Caco-2 (cell line): ENCODE measurements around the gene PARD6G. TPM values are rescaled to one million over a fixed set of nuclear protein-coding genes. Genes with fewer than 3 reads are reported as not detected.

Experiments
- BruUV-seq: library from RNA; stranded (reverse); fragments of 400-500 nt; replicated peaks from 2 replicates; lab custom pipeline; 2021; lab: Mats Ljungman, UMichigan
- CTCF ChIA-PET: fragments of 300-600 bp; sonication (Branson Sonifier 250); formaldehyde crosslinking; loops from one replicate; lab custom pipeline; 2022; ENCODE audit warnings: antibody characterized with exemption; lab: Charles Lee
- POLR2A ChIA-PET: fragments of 300-600 bp; sonication (Branson Sonifier 250); formaldehyde crosslinking; loops from one replicate; lab custom pipeline; 2022; ENCODE audit warnings: antibody characterized with exemption; lab: Charles Lee
- DNase-seq, 2 experiments: peaks; one replicate each; pipeline versions ENCODE4 v3.0.0 to v3.0.0-alpha.2; 2020 to 2022
- H3K27me3 ChIP-seq: replicated peaks from 2 replicates; pipeline ENCODE4 v1.6.0; 2011; ENCODE audit warnings: low read length; ENCODE audit not compliant: control insufficient read depth, insufficient read depth
- H3K36me3 ChIP-seq: 2 replicates; pipeline ENCODE4 v1.5.1; 2011; ENCODE audit warnings: low read length; ENCODE audit not compliant: control insufficient read depth, insufficient read depth
- H3K4me1 ChIP-seq: fragments of 250-450 bp; sonication (Bioruptor Pico); 2 replicates; pipeline ENCODE4 v1.5.1; 2020; ENCODE audit warnings: mild to moderate bottlenecking
- H3K4me3 ChIP-seq: 2 replicates; pipeline ENCODE4 v1.5.1; 2011; ENCODE audit warnings: low read depth, mild to moderate bottlenecking, control low read depth, low read length
- H3K9me3 ChIP-seq: fragments of 250-450 bp; sonication (Bioruptor Pico); 2 replicates; pipeline ENCODE4 v1.5.1; 2020; ENCODE audit warnings: mild to moderate bottlenecking, moderate library complexity
- H3K27ac Mint-ChIP-seq: one replicate; pipeline ENCODE4 v1.8.0; 2022; ENCODE audit warnings: mixed read lengths; ENCODE audit not compliant: unreplicated experiment
- H3K27me3 Mint-ChIP-seq: one replicate; pipeline ENCODE4 v1.8.0; 2022; ENCODE audit warnings: mixed read lengths; ENCODE audit not compliant: insufficient read depth, unreplicated experiment
- H3K36me3 Mint-ChIP-seq: one replicate; pipeline ENCODE4 v1.8.0; 2022; ENCODE audit warnings: mild to moderate bottlenecking, mixed read lengths; ENCODE audit not compliant: insufficient read depth, unreplicated experiment
- H3K4me1 Mint-ChIP-seq: one replicate; pipeline ENCODE4 v1.8.0; 2022; ENCODE audit warnings: low read depth, mixed read lengths; ENCODE audit not compliant: unreplicated experiment
- H3K4me3 Mint-ChIP-seq: one replicate; pipeline ENCODE4 v1.8.0; 2022; ENCODE audit warnings: mild to moderate bottlenecking, moderate library complexity, mixed read lengths; ENCODE audit not compliant: unreplicated experiment
- H3K9me3 Mint-ChIP-seq: one replicate; pipeline ENCODE4 v1.8.0; 2022; ENCODE audit warnings: mixed read lengths; ENCODE audit not compliant: unreplicated experiment
- intact Hi-C: fragments of 100-400 bp; cut with micrococcal nuclease; formaldehyde crosslinking; loops from one replicate; pipeline ENCODE4 v1.10.0; 2022; ENCODE audit not compliant: unreplicated experiment
- total RNA-seq: library from RNA; stranded (reverse); gene quantifications from 2 replicates; pipeline ENCODE4 v1.2.3, GENCODE V29; 2022
- TF ChIP-seq, protein P1 (sequence below), 2 experiments: fragments of 200-600 bp in 1 of 2; IDR thresholded peaks; 1 replicate in 1 of 2; 2 replicates in 1 of 2; pipeline versions ENCODE4 v1.5.1 to v1.8.0; 2011 to 2022; ENCODE audit warnings: antibody characterized with exemption in 1 of 2, control low read depth in 1 of 2, inconsistent platforms in 1 of 2, low read depth in 1 of 2, low read length in 1 of 2, mild to moderate bottlenecking in 1 of 2, moderate library complexity in 1 of 2; ENCODE audit not compliant: insufficient read depth in 1 of 2, severe bottlenecking in 1 of 2, unreplicated experiment in 1 of 2

The PARD6G gene
- total RNA-seq, 1 experiment from 2014 or later, result 1.3 TPM

DNA sequence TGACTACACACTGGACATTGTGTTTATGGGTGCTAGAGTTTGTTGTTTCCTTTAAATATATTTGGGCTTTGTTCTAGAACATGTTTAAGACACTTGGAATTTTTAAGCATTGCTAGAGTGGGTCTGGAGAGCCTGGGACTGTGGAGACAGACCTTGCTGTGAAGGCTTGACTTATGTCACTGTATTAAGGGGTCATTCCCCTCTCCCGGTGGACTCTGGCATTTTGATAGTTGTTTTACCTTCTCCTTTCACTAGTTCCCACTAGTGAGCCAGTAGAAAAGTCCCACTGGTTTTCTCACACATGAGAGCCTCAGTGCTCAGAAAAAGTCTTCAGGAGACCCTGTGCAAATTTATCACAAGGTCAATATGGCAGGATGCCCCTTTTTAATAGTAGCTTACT is 119.7 kb downstream of the PARD6G start:
- TF ChIP-seq, protein P1, sequence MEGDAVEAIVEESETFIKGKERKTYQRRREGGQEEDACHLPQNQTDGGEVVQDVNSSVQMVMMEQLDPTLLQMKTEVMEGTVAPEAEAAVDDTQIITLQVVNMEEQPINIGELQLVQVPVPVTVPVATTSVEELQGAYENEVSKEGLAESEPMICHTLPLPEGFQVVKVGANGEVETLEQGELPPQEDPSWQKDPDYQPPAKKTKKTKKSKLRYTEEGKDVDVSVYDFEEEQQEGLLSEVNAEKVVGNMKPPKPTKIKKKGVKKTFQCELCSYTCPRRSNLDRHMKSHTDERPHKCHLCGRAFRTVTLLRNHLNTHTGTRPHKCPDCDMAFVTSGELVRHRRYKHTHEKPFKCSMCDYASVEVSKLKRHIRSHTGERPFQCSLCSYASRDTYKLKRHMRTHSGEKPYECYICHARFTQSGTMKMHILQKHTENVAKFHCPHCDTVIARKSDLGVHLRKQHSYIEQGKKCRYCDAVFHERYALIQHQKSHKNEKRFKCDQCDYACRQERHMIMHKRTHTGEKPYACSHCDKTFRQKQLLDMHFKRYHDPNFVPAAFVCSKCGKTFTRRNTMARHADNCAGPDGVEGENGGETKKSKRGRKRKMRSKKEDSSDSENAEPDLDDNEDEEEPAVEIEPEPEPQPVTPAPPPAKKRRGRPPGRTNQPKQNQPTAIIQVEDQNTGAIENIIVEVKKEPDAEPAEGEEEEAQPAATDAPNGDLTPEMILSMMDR (IDR thresholded peaks at IDR 0.05; ENCODE audit: insufficient read depth in 1 of 2, low read depth in 1 of 2, low read length in 1 of 2, severe bottlenecking in 1 of 2, unreplicated experiment in 1 of 2), result no peak
- H3K4me1 Mint-ChIP-seq, result no peaks in the 10 kb centered on the region
- BruUV-seq, result no TSS peak
- ChIA-PET CTCF (no interaction called here), POLR2A (no interaction called here)
- no peak for DNase-seq
- H3K9me3 Mint-ChIP-seq, result no peaks in the 10 kb centered on the region
- H3K4me1 ChIP-seq, result no peaks in the 10 kb centered on the region
- no peaks in the 10 kb centered on the region for H3K36me3 ChIP-seq
- no peak overlapping the region for H3K4me3 ChIP-seq
- no peaks in the 10 kb centered on the region for H3K9me3 ChIP-seq
- no peak overlapping the region for H3K4me3 Mint-ChIP-seq
- peaks cover 31% of the 10 kb centered on the region for H3K36me3 Mint-ChIP-seq
- H3K27me3 Mint-ChIP-seq, result no peaks in the 10 kb centered on the region
- no peaks in the 10 kb centered on the region for H3K27me3 ChIP-seq
- intact Hi-C loops, result no loop called here
- H3K27ac Mint-ChIP-seq, result no peak overlapping the region

DNA sequence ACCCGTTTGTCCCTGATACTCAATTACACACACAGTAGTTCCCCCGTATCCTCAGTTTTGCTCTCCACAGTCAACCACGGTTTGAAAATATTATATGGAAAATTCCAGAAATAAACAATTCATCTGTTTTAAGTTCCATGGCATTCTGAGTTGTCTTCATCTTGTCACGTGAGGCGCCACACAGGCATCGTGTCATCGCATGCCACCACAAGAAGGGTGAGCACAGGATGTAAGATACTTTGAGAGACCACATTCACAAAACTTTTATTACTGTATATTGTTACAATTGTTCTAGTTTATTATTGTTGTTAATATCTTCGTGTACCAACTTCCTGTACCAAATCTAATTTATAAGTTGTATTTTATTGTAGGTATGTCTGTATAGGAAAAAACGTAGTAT is 120.5 kb downstream of the PARD6G start:
- H3K4me1 Mint-ChIP-seq, result no peaks in the 10 kb centered on the region
- no peaks in the 10 kb centered on the region for H3K27me3 Mint-ChIP-seq
- H3K9me3 ChIP-seq, result no peaks in the 10 kb centered on the region
- TF ChIP-seq, protein P1 (IDR thresholded peaks at IDR 0.05; ENCODE audit: insufficient read depth in 1 of 2, low read depth in 1 of 2, low read length in 1 of 2, severe bottlenecking in 1 of 2, unreplicated experiment in 1 of 2), result no peak
- peaks cover 26% of the 10 kb centered on the region for H3K36me3 Mint-ChIP-seq
- intact Hi-C loops, result no loop called here
- H3K4me1 ChIP-seq, result no peaks in the 10 kb centered on the region
- H3K36me3 ChIP-seq, result no peaks in the 10 kb centered on the region
- no peak overlapping the region for H3K27ac Mint-ChIP-seq
- no TSS peak for BruUV-seq
- DNase-seq, result no peak
- H3K27me3 ChIP-seq, result no peaks in the 10 kb centered on the region
- ChIA-PET CTCF (no interaction called here), POLR2A (no interaction called here)
- H3K9me3 Mint-ChIP-seq, result no peaks in the 10 kb centered on the region
- H3K4me3 ChIP-seq, result no peak overlapping the region
- H3K4me3 Mint-ChIP-seq, result no peak overlapping the region

DNA sequence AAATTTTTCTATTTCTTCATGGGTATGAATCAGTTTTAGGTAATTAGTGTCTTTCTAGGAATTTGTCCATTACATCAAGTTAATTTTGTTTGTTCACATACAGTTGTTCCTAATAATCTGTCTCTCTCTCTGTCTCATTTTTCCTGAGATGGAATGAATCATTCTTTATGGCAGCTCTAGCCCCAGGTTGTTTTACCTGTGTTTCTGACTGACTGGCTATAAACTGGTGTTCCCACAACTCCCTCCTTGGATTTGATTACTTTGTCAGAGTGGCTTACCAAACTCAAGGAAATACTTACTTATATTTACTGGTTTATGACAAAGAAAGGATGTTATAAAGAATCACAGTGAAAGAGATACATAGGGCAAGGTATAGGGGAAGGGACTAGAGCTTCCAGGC is 123.2 kb downstream of the PARD6G start:
- Mint-ChIP-seq H3K27ac (no peak overlapping the region), H3K4me1 (no peaks in the 10 kb centered on the region), H3K36me3 (peaks cover 29% of the 10 kb centered on the region), H3K9me3 (no peaks in the 10 kb centered on the region), H3K4me3 (no peak overlapping the region), H3K27me3 (no peaks in the 10 kb centered on the region)
- H3K4me1 ChIP-seq, result no peaks in the 10 kb centered on the region
- ChIA-PET POLR2A (no interaction called here), CTCF (no interaction called here)
- H3K4me3 ChIP-seq, result no peak overlapping the region
- no peaks in the 10 kb centered on the region for H3K9me3 ChIP-seq
- no TSS peak for BruUV-seq
- intact Hi-C loops, result no loop called here
- no peaks in the 10 kb centered on the region for H3K36me3 ChIP-seq
- no peak for DNase-seq
- H3K27me3 ChIP-seq, result no peaks in the 10 kb centered on the region
- TF ChIP-seq, protein P1 (IDR thresholded peaks at IDR 0.05; ENCODE audit: insufficient read depth in 1 of 2, low read depth in 1 of 2, low read length in 1 of 2, severe bottlenecking in 1 of 2, unreplicated experiment in 1 of 2), result no peak
